WTC11 (cell line): ENCODE measurements around the gene SCARB2. TPM values are rescaled to one million over a fixed set of nuclear protein-coding genes. Genes with fewer than 3 reads are reported as not detected.

ENCODE experiments used
- ATAC-seq: fragments of 200-7000 bp; cut with Tn5 transposase; 2 replicates; pipeline ENCODE4 v1.10.0; 2021; ENCODE audit warnings: mild to moderate bottlenecking, moderate library complexity
- CTCF ChIA-PET: fragments of 300-600 bp; sonication (Branson Sonifier 250); formaldehyde crosslinking; loops from one replicate; lab custom pipeline; 2021; ENCODE audit warnings: antibody characterized with exemption; lab: Charles Lee
- POLR2A ChIA-PET: fragments of 350-600 bp; sonication (Branson Sonifier 250); formaldehyde crosslinking; loops from one replicate; lab custom pipeline; 2021; ENCODE audit warnings: antibody characterized with exemption; lab: Charles Lee
- DNase-seq: peaks from one replicate; pipeline ENCODE4 v3.0.0; 2021; ENCODE audit warnings: low spot score
- H3K27ac Mint-ChIP-seq: 2 replicates; pipeline ENCODE4 v1.8.0; 2021; ENCODE audit warnings: mixed read lengths
- H3K27me3 Mint-ChIP-seq: 2 replicates; pipeline ENCODE4 v1.8.0; 2021; ENCODE audit warnings: low read depth, mild to moderate bottlenecking, moderate library complexity, mixed read lengths
- H3K36me3 Mint-ChIP-seq: 2 replicates; pipeline ENCODE4 v1.8.0; 2021; ENCODE audit warnings: mixed read lengths
- H3K4me1 Mint-ChIP-seq: 2 replicates; pipeline ENCODE4 v1.8.0; 2022; ENCODE audit warnings: mixed read lengths
- H3K4me3 Mint-ChIP-seq: 2 replicates; pipeline ENCODE4 v1.8.0; 2021; ENCODE audit warnings: mild to moderate bottlenecking, moderate library complexity, mixed read lengths
- H3K9me3 Mint-ChIP-seq: 2 replicates; pipeline ENCODE4 v1.8.0; 2021; ENCODE audit warnings: mixed read lengths
- ATF3 ChIP-seq: sonication (generic); formaldehyde crosslinking; conservative IDR thresholded peaks from 2 replicates; pipeline ENCODE4 v1.8.1; 2022; ENCODE audit warnings: mild to moderate bottlenecking, missing genetic modification reagents
- IRF2 ChIP-seq: sonication (generic); formaldehyde crosslinking; IDR thresholded peaks from 2 replicates; pipeline ENCODE4 v1.8.0; 2022; ENCODE audit warnings: low read depth, missing genetic modification reagents, borderline replicate concordance
- JAZF1 ChIP-seq: fragments of 250-450 bp; sonication (Bioruptor Pico); IDR thresholded peaks from 2 replicates; pipeline ENCODE4 v1.9.0; 2021; ENCODE audit warnings: moderate library complexity, mild to moderate bottlenecking, inconsistent platforms
- KAT7 ChIP-seq: sonication (generic); formaldehyde crosslinking; IDR thresholded peaks from 2 replicates; pipeline ENCODE4 v1.8.1; 2023; ENCODE audit warnings: missing genetic modification reagents, mild to moderate bottlenecking, borderline replicate concordance
- NR2C2 ChIP-seq: sonication (generic); formaldehyde crosslinking; IDR thresholded peaks from 2 replicates; pipeline ENCODE4 v1.8.0; 2022; ENCODE audit warnings: mild to moderate bottlenecking, missing genetic modification reagents
- SMAD3 ChIP-seq: sonication (generic); formaldehyde crosslinking; IDR thresholded peaks from 2 replicates; pipeline ENCODE4 v1.8.0; 2022; ENCODE audit warnings: missing genetic modification reagents, mild to moderate bottlenecking, borderline replicate concordance
- TEAD4 ChIP-seq: sonication (generic); formaldehyde crosslinking; IDR thresholded peaks from 2 replicates; pipeline ENCODE4 v1.8.0; 2022; ENCODE audit warnings: mild to moderate bottlenecking, missing genetic modification reagents
- USF2 ChIP-seq: sonication (generic); formaldehyde crosslinking; IDR thresholded peaks from 2 replicates; pipeline ENCODE4 v1.8.1; 2023; ENCODE audit warnings: mild to moderate bottlenecking, missing genetic modification reagents, moderate library complexity
- ZNF232 ChIP-seq: sonication (generic); formaldehyde crosslinking; IDR thresholded peaks from 2 replicates; pipeline ENCODE4 v1.8.0; 2022; ENCODE audit warnings: mild to moderate bottlenecking, missing genetic modification reagents
- ZNF416 ChIP-seq: fragments of 250-450 bp; sonication (Bioruptor Pico); IDR thresholded peaks from 2 replicates; pipeline ENCODE4 v1.9.0; 2021; ENCODE audit warnings: mild to moderate bottlenecking, inconsistent platforms
- ZNF425 ChIP-seq: fragments of 250-450 bp; sonication (Bioruptor Pico); conservative IDR thresholded peaks from 2 replicates; pipeline ENCODE4 v1.9.0; 2021; ENCODE audit warnings: mild to moderate bottlenecking
- ZNF671 ChIP-seq: fragments of 250-450 bp; sonication (Bioruptor Pico); IDR thresholded peaks from 2 replicates; pipeline ENCODE4 v1.8.0; 2021; ENCODE audit warnings: mild to moderate bottlenecking
- total RNA-seq: library from RNA; stranded (reverse); gene quantifications from 3 replicates; pipeline ENCODE4 v1.2.3, GENCODE V29; 2021
- TF ChIP-seq, protein P1 (sequence below): sonication (generic); formaldehyde crosslinking; IDR thresholded peaks from 2 replicates; pipeline ENCODE4 v1.8.1; 2023; ENCODE audit warnings: mild to moderate bottlenecking, missing genetic modification reagents, moderate library complexity
- TF ChIP-seq, protein P2 (sequence below): sonication (generic); formaldehyde crosslinking; IDR thresholded peaks from 2 replicates; pipeline ENCODE4 v1.8.0; 2023; ENCODE audit warnings: mild to moderate bottlenecking, missing genetic modification reagents
- TF ChIP-seq, protein P3 (sequence below): sonication (generic); formaldehyde crosslinking; IDR thresholded peaks from 2 replicates; pipeline ENCODE4 v1.8.0; 2023; ENCODE audit warnings: missing genetic modification reagents, mild to moderate bottlenecking, borderline replicate concordance
- TF ChIP-seq, protein P4 (sequence below): sonication (generic); formaldehyde crosslinking; IDR thresholded peaks from 2 replicates; pipeline ENCODE4 v1.8.0; 2022; ENCODE audit warnings: mild to moderate bottlenecking, missing genetic modification reagents
- TF ChIP-seq, protein P5 (sequence below): fragments of 250-450 bp; sonication (Bioruptor Pico); IDR thresholded peaks from 2 replicates; pipeline ENCODE4 v2.1.2; 2022; ENCODE audit warnings: mild to moderate bottlenecking, moderate library complexity
- TF ChIP-seq, protein P6 (sequence below): fragments of 200-600 bp; IDR thresholded peaks from 2 replicates; pipeline ENCODE4 v1.8.0; 2022; ENCODE audit warnings: antibody characterized with exemption

Gene SCARB2
- total RNA-seq, 1 experiment from 2014 or later, result 38.0 TPM

DNA sequence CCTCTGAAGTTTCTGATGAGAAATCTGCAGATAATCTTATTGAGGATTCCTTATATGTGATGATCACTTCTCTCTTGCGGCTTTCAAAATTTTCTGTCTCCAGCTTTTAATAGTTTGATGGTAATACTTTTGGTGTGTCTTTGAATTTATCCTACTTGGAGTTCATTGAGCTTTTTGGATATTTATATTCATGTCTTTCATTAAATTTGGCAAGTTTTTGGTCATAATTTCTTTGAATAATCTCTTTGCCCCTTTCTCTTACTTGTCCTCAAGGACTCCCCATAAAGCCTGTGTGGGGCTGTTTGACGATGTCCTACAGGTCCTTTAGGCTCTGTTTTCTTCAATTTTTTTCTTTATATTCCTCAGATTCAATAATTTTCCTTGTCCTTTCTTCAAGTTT lies 26.6 kb upstream of the SCARB2 start:
- no peak for ATAC-seq
- ChIA-PET CTCF (no interaction called here), POLR2A (no interaction called here)

More for the DNA sequence above, 26.6 kb upstream of the SCARB2 start:
- H3K27me3 Mint-ChIP-seq, result peaks cover 9% of the 10 kb centered on the region; the same call in 1 of the 2 replicates
- H3K9me3 Mint-ChIP-seq, result peaks cover 25% of the 10 kb centered on the region
- no peak for DNase-seq
- H3K4me3 Mint-ChIP-seq, result no peak overlapping the region
- H3K36me3 Mint-ChIP-seq, result peaks cover 4% of the 10 kb centered on the region; the same call in 1 of the 2 replicates
- no peak overlapping the region for H3K27ac Mint-ChIP-seq
- peaks cover 13% of the 10 kb centered on the region for H3K4me1 Mint-ChIP-seq
- TF ChIP-seq ATF3 (CRISPR knock-in tag), result no peak
- no peak for TF ChIP-seq ZNF232 (CRISPR knock-in tag)
- TF ChIP-seq SMAD3, result no peak
- TF ChIP-seq, protein P1, sequence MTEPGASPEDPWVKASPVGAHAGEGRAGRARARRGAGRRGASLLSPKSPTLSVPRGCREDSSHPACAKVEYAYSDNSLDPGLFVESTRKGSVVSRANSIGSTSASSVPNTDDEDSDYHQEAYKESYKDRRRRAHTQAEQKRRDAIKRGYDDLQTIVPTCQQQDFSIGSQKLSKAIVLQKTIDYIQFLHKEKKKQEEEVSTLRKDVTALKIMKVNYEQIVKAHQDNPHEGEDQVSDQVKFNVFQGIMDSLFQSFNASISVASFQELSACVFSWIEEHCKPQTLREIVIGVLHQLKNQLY (CRISPR knock-in tag), result no peak
- no peak for TF ChIP-seq USF2 (CRISPR knock-in tag)
- TF ChIP-seq, protein P2, sequence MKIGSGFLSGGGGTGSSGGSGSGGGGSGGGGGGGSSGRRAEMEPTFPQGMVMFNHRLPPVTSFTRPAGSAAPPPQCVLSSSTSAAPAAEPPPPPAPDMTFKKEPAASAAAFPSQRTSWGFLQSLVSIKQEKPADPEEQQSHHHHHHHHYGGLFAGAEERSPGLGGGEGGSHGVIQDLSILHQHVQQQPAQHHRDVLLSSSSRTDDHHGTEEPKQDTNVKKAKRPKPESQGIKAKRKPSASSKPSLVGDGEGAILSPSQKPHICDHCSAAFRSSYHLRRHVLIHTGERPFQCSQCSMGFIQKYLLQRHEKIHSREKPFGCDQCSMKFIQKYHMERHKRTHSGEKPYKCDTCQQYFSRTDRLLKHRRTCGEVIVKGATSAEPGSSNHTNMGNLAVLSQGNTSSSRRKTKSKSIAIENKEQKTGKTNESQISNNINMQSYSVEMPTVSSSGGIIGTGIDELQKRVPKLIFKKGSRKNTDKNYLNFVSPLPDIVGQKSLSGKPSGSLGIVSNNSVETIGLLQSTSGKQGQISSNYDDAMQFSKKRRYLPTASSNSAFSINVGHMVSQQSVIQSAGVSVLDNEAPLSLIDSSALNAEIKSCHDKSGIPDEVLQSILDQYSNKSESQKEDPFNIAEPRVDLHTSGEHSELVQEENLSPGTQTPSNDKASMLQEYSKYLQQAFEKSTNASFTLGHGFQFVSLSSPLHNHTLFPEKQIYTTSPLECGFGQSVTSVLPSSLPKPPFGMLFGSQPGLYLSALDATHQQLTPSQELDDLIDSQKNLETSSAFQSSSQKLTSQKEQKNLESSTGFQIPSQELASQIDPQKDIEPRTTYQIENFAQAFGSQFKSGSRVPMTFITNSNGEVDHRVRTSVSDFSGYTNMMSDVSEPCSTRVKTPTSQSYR (CRISPR knock-in tag), result no peak
- TF ChIP-seq JAZF1 (CRISPR knock-in tag), result no peak
- TF ChIP-seq, protein P3, sequence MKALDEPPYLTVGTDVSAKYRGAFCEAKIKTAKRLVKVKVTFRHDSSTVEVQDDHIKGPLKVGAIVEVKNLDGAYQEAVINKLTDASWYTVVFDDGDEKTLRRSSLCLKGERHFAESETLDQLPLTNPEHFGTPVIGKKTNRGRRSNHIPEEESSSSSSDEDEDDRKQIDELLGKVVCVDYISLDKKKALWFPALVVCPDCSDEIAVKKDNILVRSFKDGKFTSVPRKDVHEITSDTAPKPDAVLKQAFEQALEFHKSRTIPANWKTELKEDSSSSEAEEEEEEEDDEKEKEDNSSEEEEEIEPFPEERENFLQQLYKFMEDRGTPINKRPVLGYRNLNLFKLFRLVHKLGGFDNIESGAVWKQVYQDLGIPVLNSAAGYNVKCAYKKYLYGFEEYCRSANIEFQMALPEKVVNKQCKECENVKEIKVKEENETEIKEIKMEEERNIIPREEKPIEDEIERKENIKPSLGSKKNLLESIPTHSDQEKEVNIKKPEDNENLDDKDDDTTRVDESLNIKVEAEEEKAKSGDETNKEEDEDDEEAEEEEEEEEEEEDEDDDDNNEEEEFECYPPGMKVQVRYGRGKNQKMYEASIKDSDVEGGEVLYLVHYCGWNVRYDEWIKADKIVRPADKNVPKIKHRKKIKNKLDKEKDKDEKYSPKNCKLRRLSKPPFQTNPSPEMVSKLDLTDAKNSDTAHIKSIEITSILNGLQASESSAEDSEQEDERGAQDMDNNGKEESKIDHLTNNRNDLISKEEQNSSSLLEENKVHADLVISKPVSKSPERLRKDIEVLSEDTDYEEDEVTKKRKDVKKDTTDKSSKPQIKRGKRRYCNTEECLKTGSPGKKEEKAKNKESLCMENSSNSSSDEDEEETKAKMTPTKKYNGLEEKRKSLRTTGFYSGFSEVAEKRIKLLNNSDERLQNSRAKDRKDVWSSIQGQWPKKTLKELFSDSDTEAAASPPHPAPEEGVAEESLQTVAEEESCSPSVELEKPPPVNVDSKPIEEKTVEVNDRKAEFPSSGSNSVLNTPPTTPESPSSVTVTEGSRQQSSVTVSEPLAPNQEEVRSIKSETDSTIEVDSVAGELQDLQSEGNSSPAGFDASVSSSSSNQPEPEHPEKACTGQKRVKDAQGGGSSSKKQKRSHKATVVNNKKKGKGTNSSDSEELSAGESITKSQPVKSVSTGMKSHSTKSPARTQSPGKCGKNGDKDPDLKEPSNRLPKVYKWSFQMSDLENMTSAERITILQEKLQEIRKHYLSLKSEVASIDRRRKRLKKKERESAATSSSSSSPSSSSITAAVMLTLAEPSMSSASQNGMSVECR (CRISPR knock-in tag), result no peak
- no peak for TF ChIP-seq ZNF416 (CRISPR knock-in tag)
- TF ChIP-seq ZNF671 (CRISPR knock-in tag), result no peak
- TF ChIP-seq, protein P4, sequence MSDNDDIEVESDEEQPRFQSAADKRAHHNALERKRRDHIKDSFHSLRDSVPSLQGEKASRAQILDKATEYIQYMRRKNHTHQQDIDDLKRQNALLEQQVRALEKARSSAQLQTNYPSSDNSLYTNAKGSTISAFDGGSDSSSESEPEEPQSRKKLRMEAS, result no peak
- TF ChIP-seq, protein P5, sequence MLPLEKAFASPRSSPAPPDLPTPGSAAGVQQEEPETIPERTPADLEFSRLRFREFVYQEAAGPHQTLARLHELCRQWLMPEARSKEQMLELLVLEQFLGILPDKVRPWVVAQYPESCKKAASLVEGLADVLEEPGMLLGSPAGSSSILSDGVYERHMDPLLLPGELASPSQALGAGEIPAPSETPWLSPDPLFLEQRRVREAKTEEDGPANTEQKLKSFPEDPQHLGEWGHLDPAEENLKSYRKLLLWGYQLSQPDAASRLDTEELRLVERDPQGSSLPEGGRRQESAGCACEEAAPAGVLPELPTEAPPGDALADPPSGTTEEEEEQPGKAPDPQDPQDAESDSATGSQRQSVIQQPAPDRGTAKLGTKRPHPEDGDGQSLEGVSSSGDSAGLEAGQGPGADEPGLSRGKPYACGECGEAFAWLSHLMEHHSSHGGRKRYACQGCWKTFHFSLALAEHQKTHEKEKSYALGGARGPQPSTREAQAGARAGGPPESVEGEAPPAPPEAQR (CRISPR knock-in tag), result no peak
- TF ChIP-seq, protein P6, sequence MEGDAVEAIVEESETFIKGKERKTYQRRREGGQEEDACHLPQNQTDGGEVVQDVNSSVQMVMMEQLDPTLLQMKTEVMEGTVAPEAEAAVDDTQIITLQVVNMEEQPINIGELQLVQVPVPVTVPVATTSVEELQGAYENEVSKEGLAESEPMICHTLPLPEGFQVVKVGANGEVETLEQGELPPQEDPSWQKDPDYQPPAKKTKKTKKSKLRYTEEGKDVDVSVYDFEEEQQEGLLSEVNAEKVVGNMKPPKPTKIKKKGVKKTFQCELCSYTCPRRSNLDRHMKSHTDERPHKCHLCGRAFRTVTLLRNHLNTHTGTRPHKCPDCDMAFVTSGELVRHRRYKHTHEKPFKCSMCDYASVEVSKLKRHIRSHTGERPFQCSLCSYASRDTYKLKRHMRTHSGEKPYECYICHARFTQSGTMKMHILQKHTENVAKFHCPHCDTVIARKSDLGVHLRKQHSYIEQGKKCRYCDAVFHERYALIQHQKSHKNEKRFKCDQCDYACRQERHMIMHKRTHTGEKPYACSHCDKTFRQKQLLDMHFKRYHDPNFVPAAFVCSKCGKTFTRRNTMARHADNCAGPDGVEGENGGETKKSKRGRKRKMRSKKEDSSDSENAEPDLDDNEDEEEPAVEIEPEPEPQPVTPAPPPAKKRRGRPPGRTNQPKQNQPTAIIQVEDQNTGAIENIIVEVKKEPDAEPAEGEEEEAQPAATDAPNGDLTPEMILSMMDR, result no peak
- no peak for TF ChIP-seq NR2C2 (CRISPR knock-in tag)
- no peak for TF ChIP-seq KAT7 (CRISPR knock-in tag)
- TF ChIP-seq ZNF425 (CRISPR knock-in tag), result no peak
- TF ChIP-seq IRF2 (CRISPR knock-in tag), result no peak
- TF ChIP-seq TEAD4 (CRISPR knock-in tag), result no peak
